GM12878 (cell line): ENCODE results near the gene PLVAP.

ENCODE experiments used
- BACH1 ChIP-seq: fragments of 450-650 bp; IDR thresholded peaks from 2 replicates; pipeline ENCODE4 v1.6.1; 2017; ENCODE audit warnings: mild to moderate bottlenecking, borderline replicate concordance
- BHLHE40 ChIP-seq, 2 experiments: fragments of 450-650 bp in 1 of 2; IDR thresholded peaks; 2 replicates each; pipeline ENCODE4 v1.6.1; 2011 to 2017; ENCODE audit warnings: low read depth in 2 of 2, borderline replicate concordance in 1 of 2, improper control_type of control experiment in 1 of 2, low read length in 1 of 2, mild to moderate bottlenecking in 1 of 2
- CBX3 ChIP-seq: fragments of 200-600 bp; sonication (generic); IDR thresholded peaks from 2 replicates; pipeline ENCODE4 v1.6.1; 2016; ENCODE audit warnings: low read depth, borderline replicate concordance
- CEBPB ChIP-seq, 2 experiments: fragments of 150-350 bp in 1 of 2; IDR thresholded peaks; 2 replicates each; pipeline ENCODE4 v1.6.1; 2012 to 2014; ENCODE audit warnings: low read depth in 2 of 2, low read length in 2 of 2, borderline replicate concordance in 1 of 2, inconsistent platforms in 1 of 2
- CEBPZ ChIP-seq: fragments of 150-350 bp; IDR thresholded peaks from 2 replicates; pipeline ENCODE4 v1.6.1; 2016; ENCODE audit warnings: low read depth, low read length
- CREM ChIP-seq: IDR thresholded peaks from 2 replicates; pipeline ENCODE4 v1.6.1; 2014; ENCODE audit warnings: antibody characterized with exemption, low read depth
- MYB ChIP-seq: fragments of 150-350 bp; IDR thresholded peaks from 2 replicates; pipeline ENCODE4 v1.6.1; 2014; ENCODE audit warnings: mild to moderate bottlenecking, low read depth, low read length, borderline replicate concordance
- NFIC ChIP-seq: IDR thresholded peaks from 2 replicates; pipeline ENCODE4 v1.6.1; 2012; ENCODE audit warnings: low read depth, mild to moderate bottlenecking, inconsistent platforms, low read length, moderate library complexity
- POLR2A ChIP-seq: IDR thresholded peaks from 2 replicates; pipeline ENCODE4 v1.6.1; 2011; ENCODE audit warnings: low read depth, mild to moderate bottlenecking, low read length
- RCOR1 ChIP-seq: conservative IDR thresholded peaks from 2 replicates; pipeline ENCODE4 v1.6.1; 2012; ENCODE audit warnings: low read depth, low read length, improper control_type of control experiment
- TF ChIP-seq, protein P1 (sequence below): IDR thresholded peaks from 2 replicates; pipeline ENCODE4 v1.6.1; 2012; ENCODE audit warnings: mild to moderate bottlenecking, low read depth, low read length
- TF ChIP-seq, protein P2 (sequence below): IDR thresholded peaks from 2 replicates; pipeline ENCODE4 v1.6.1; 2012; ENCODE audit warnings: low read depth, low read length, improper control_type of control experiment
- TF ChIP-seq, protein P3 (sequence below), 3 experiments: IDR thresholded peaks in 2 of 3; conservative IDR thresholded peaks in 1 of 3; 2 replicates each; pipeline ENCODE4 v1.5.1; 2011; ENCODE audit warnings: low read depth in 3 of 3, low read length in 3 of 3, mild to moderate bottlenecking in 3 of 3, control low read depth in 2 of 3, moderate library complexity in 2 of 3, inconsistent platforms in 1 of 3, mixed read lengths in 1 of 3; ENCODE audit not compliant: control insufficient read depth in 2 of 3, insufficient read depth in 1 of 3; ENCODE audit errors: extremely low read depth in 1 of 3

- TF ChIP-seq, protein P1, sequence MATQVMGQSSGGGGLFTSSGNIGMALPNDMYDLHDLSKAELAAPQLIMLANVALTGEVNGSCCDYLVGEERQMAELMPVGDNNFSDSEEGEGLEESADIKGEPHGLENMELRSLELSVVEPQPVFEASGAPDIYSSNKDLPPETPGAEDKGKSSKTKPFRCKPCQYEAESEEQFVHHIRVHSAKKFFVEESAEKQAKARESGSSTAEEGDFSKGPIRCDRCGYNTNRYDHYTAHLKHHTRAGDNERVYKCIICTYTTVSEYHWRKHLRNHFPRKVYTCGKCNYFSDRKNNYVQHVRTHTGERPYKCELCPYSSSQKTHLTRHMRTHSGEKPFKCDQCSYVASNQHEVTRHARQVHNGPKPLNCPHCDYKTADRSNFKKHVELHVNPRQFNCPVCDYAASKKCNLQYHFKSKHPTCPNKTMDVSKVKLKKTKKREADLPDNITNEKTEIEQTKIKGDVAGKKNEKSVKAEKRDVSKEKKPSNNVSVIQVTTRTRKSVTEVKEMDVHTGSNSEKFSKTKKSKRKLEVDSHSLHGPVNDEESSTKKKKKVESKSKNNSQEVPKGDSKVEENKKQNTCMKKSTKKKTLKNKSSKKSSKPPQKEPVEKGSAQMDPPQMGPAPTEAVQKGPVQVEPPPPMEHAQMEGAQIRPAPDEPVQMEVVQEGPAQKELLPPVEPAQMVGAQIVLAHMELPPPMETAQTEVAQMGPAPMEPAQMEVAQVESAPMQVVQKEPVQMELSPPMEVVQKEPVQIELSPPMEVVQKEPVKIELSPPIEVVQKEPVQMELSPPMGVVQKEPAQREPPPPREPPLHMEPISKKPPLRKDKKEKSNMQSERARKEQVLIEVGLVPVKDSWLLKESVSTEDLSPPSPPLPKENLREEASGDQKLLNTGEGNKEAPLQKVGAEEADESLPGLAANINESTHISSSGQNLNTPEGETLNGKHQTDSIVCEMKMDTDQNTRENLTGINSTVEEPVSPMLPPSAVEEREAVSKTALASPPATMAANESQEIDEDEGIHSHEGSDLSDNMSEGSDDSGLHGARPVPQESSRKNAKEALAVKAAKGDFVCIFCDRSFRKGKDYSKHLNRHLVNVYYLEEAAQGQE, result no peak
- TF ChIP-seq CEBPB (IDR thresholded peaks at IDR 0.05; ENCODE audit: borderline replicate concordance in 1 of 2, low read depth in 2 of 2, low read length in 2 of 2), result no peak
- TF ChIP-seq CEBPZ, result no peak
- TF ChIP-seq, protein P2, sequence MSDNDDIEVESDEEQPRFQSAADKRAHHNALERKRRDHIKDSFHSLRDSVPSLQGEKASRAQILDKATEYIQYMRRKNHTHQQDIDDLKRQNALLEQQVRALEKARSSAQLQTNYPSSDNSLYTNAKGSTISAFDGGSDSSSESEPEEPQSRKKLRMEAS, result no peak
- no peak for TF ChIP-seq RCOR1
- TF ChIP-seq POLR2A, result no peak
- TF ChIP-seq CBX3, result no peak
- TF ChIP-seq, protein P3, sequence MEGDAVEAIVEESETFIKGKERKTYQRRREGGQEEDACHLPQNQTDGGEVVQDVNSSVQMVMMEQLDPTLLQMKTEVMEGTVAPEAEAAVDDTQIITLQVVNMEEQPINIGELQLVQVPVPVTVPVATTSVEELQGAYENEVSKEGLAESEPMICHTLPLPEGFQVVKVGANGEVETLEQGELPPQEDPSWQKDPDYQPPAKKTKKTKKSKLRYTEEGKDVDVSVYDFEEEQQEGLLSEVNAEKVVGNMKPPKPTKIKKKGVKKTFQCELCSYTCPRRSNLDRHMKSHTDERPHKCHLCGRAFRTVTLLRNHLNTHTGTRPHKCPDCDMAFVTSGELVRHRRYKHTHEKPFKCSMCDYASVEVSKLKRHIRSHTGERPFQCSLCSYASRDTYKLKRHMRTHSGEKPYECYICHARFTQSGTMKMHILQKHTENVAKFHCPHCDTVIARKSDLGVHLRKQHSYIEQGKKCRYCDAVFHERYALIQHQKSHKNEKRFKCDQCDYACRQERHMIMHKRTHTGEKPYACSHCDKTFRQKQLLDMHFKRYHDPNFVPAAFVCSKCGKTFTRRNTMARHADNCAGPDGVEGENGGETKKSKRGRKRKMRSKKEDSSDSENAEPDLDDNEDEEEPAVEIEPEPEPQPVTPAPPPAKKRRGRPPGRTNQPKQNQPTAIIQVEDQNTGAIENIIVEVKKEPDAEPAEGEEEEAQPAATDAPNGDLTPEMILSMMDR (IDR thresholded peaks at IDR 0.05 in 2 of 3, conservative IDR thresholded peaks at IDR 0.05 in 1 of 3; ENCODE audit: control insufficient read depth in 2 of 3, extremely low read depth in 1 of 3, insufficient read depth in 1 of 3, low read depth in 3 of 3, low read length in 3 of 3), result no peak
- no peak for TF ChIP-seq CREM
- TF ChIP-seq BACH1, result no peak
- TF ChIP-seq NFIC, result no peak
- no peak for TF ChIP-seq BHLHE40 (IDR thresholded peaks at IDR 0.05; ENCODE audit: borderline replicate concordance in 1 of 2, low read depth in 2 of 2, low read length in 1 of 2)
- no peak for TF ChIP-seq MYB
Measured at GRCh38 chr19:17307876-17308377, 69.2 kb downstream of the PLVAP start.
